ENCODE measurements around the gene SLC9A7. TPM values are rescaled to one million over a fixed set of nuclear protein-coding genes. Genes with fewer than 3 reads are reported as not detected.
A peak's percentile ranks its signal among the peaks of the same experiment; 100 is the strongest.

Gene SLC9A7
- total RNA-seq, 2 experiments from 2014 or later, result 16.9 to 17.0 TPM

GRCh38 chrX:46665232-46666152 lies 93.4 kb downstream of the SLC9A7 start:
- H3K27ac Mint-ChIP-seq, result peak overlapping the region; percentile 46
- CTCF ChIA-PET, result no interaction called here

GRCh38 chrX:46662188-46662958 lies 96.5 kb downstream of the SLC9A7 start:
- DNase-seq (no peak), ATAC-seq (no peak)
- POLR2A ChIA-PET, result no interaction called here
- CTCF ChIA-PET, result no interaction called here
- intact Hi-C loops (cut with micrococcal nuclease), result no loop called here
- H3K27ac Mint-ChIP-seq, result no peak overlapping the region
- H3K4me3 Mint-ChIP-seq, result no peak overlapping the region
- TF ChIP-seq CTCF (IDR thresholded peaks at IDR 0.05), result no peak
- peaks cover 14% of the 10 kb centered on the region for H3K4me1 Mint-ChIP-seq (ENCODE audit: low read depth)
- no peaks in the 10 kb centered on the region for H3K9me3 Mint-ChIP-seq
- H3K27me3 Mint-ChIP-seq, result no peaks in the 10 kb centered on the region
- H3K36me3 Mint-ChIP-seq (ENCODE audit: low read depth), result peaks cover 10% of the 10 kb centered on the region

More at GRCh38 chrX:46665232-46666152, 93.4 kb downstream of the SLC9A7 start:
- Mint-ChIP-seq H3K9me3 (no peaks in the 10 kb centered on the region), H3K36me3 (ENCODE audit: low read depth) (peaks cover 13% of the 10 kb centered on the region), H3K4me3 (no peak overlapping the region), H3K4me1 (ENCODE audit: low read depth) (peaks cover 14% of the 10 kb centered on the region), H3K27me3 (no peaks in the 10 kb centered on the region)
- POLR2A ChIA-PET, result no interaction called here
- intact Hi-C loops (cut with micrococcal nuclease), result no loop called here
- ATAC-seq (peak; percentile 77), DNase-seq (peak; percentile 22)
- TF ChIP-seq CTCF (IDR thresholded peaks at IDR 0.05), result no peak

- ChIA-PET CTCF (interaction anchor here (1.3 to 1.8 kb wide), 2 partner anchors 16 to 21 kb away, joined by 3 read pairs; no protein-coding TSS in a partner anchor), POLR2A (no interaction called here)
- DNase-seq, result peak; percentile 22
- H3K4me3 Mint-ChIP-seq, result no peak overlapping the region
- no peak for ATAC-seq
- TF ChIP-seq CTCF (IDR thresholded peaks at IDR 0.05), result no peak
- no peaks in the 10 kb centered on the region for H3K27me3 Mint-ChIP-seq
- no peaks in the 10 kb centered on the region for H3K9me3 Mint-ChIP-seq
- H3K36me3 Mint-ChIP-seq (ENCODE audit: low read depth), result peaks cover 1% of the 10 kb centered on the region
- intact Hi-C loops (cut with micrococcal nuclease), result no loop called here
- no peak overlapping the region for H3K27ac Mint-ChIP-seq
- H3K4me1 Mint-ChIP-seq (ENCODE audit: low read depth), result no peaks in the 10 kb centered on the region
Observed at GRCh38 chrX:46653482-46653881, 105.4 kb downstream of the SLC9A7 start.

GRCh38 chrX:46649421-46650260 lies 109.3 kb downstream of the SLC9A7 start:
- intact Hi-C loops (cut with micrococcal nuclease), result no loop called here
- Mint-ChIP-seq H3K27me3 (no peaks in the 10 kb centered on the region), H3K4me3 (no peak overlapping the region), H3K9me3 (no peaks in the 10 kb centered on the region), H3K4me1 (ENCODE audit: low read depth) (no peaks in the 10 kb centered on the region), H3K36me3 (ENCODE audit: low read depth) (peaks cover 5% of the 10 kb centered on the region), H3K27ac (no peak overlapping the region)
- POLR2A ChIA-PET, result no interaction called here
- ATAC-seq (no peak), DNase-seq (no peak)
- CTCF ChIA-PET, result no interaction called here
- no peak for TF ChIP-seq CTCF (IDR thresholded peaks at IDR 0.05)

All from activated CD8-positive, alpha-beta T cell treated with anti-CD3 and anti-CD28 coated beads for 36 hours (primary cell).